K562 (cell line): ENCODE measurements around the gene AMOTL1. TPM values are rescaled to one million over a fixed set of nuclear protein-coding genes. Genes with fewer than 3 reads are reported as not detected.

Experiments
- ATAC-seq: fragments of 200-7000 bp; cut with Tn5 transposase; 3 replicates; pipeline ENCODE4 v1.9.1; 2020; ENCODE audit warnings: moderate library complexity
- BruUV-seq: library from RNA; stranded (reverse); fragments of 400-500 nt; replicated peaks from 2 replicates; lab custom pipeline; 2021; lab: Mats Ljungman, UMichigan
- CTCF ChIA-PET: fragments of 300-600 bp; formaldehyde crosslinking; extraction: SDS; loops from one replicate; lab custom pipeline; 2021; ENCODE audit warnings: low intra/inter-chr PET ratio; lab: Yijun Ruan, JAX
- POLR2A ChIA-PET: fragments of 300-600, 350-650 bp; sonication (Branson Sonifier 250); formaldehyde crosslinking; extraction: SDS; loops from one replicate; lab custom pipeline; 2021; ENCODE audit warnings: antibody characterized with exemption, inconsistent platforms; lab: Yijun Ruan, JAX
- DNase-seq, 4 experiments: peaks; one replicate each; pipeline versions ENCODE4 v3.0.0 to v3.0.0-alpha.2; 2011 to 2018; ENCODE audit warnings: low spot score in 3 of 4, mixed read lengths in 3 of 4; ENCODE audit errors: extremely low read depth in 1 of 4
- FAIRE-seq: peaks from 2 replicates; lab custom pipeline; 2011; peaks lifted over from hg19 to GRCh38; lab: Jason Lieb, UNC
- H2AFZ ChIP-seq: 2 replicates; pipeline ENCODE4 v1.6.0; 2011; ENCODE audit warnings: low read depth, low read length, control low read depth, inconsistent platforms
- H3K27ac ChIP-seq: fragments of 200-600 bp; 3 replicates; pipeline ENCODE4 v1.8.0; 2011; ENCODE audit warnings: low read depth, mild to moderate bottlenecking, control low read depth, inconsistent platforms, low read length, moderate library complexity, mixed read lengths; ENCODE audit errors: extremely low read depth
- H3K27me3 ChIP-seq, 2 experiments: fragments of 300-600 bp in 1 of 2; 2 replicates in 1 of 2; 3 replicates in 1 of 2; pipeline versions ENCODE4 v1.6.0 to v1.8.0; 2011; ENCODE audit warnings: inconsistent platforms in 2 of 2, low read length in 2 of 2, mild to moderate bottlenecking in 1 of 2, mixed read lengths in 1 of 2, moderate library complexity in 1 of 2; ENCODE audit not compliant: control insufficient read depth in 2 of 2, insufficient read depth in 2 of 2
- H3K36me3 ChIP-seq: fragments of 300-600 bp; 3 replicates; pipeline ENCODE4 v1.8.0; 2011; ENCODE audit warnings: mild to moderate bottlenecking, low read length, inconsistent platforms; ENCODE audit not compliant: control insufficient read depth, insufficient read depth
- H3K4me1 ChIP-seq, 2 experiments: fragments of 200-600 bp in 1 of 2; replicated peaks in 1 of 2; 2 replicates in 1 of 2; 3 replicates in 1 of 2; pipeline versions ENCODE4 v1.5.1 to v1.8.0; 2011; ENCODE audit warnings: inconsistent platforms in 2 of 2, low read length in 2 of 2, mild to moderate bottlenecking in 1 of 2, mixed read lengths in 1 of 2, moderate library complexity in 1 of 2; ENCODE audit not compliant: control insufficient read depth in 2 of 2, insufficient read depth in 2 of 2
- H3K4me2 ChIP-seq: 2 replicates; pipeline ENCODE4 v1.6.1; 2011; ENCODE audit warnings: low read length, control low read depth, inconsistent platforms, mixed read lengths; ENCODE audit not compliant: insufficient read depth
- H3K4me3 ChIP-seq: fragments of 200-600 bp; sonication (generic), shearing (Covaris generic); 2 replicates; pipeline ENCODE4 v1.5.1; 2016; ENCODE audit warnings: control low read depth, inconsistent platforms
- H3K79me2 ChIP-seq: fragments of 200-600 bp; 3 replicates; pipeline ENCODE4 v1.8.0; 2011; ENCODE audit warnings: low read length, inconsistent platforms; ENCODE audit not compliant: control insufficient read depth, insufficient read depth
- H3K9ac ChIP-seq, 2 experiments: 2 replicates each; pipeline versions ENCODE4 v1.6.0 to v1.6.1; 2011; ENCODE audit warnings: low read depth in 2 of 2, low read length in 2 of 2, control low read depth in 1 of 2, inconsistent platforms in 1 of 2, mild to moderate bottlenecking in 1 of 2, mixed read lengths in 1 of 2; ENCODE audit not compliant: insufficient read depth in 1 of 2
- H3K9me1 ChIP-seq: one replicate; pipeline ENCODE4 v1.6.0; 2011; ENCODE audit warnings: inconsistent platforms, mild to moderate bottlenecking, low read length, moderate library complexity; ENCODE audit not compliant: control insufficient read depth, insufficient read depth
- H3K9me3 ChIP-seq: replicated peaks from 2 replicates; pipeline ENCODE4 v1.5.1; 2011; ENCODE audit warnings: low read depth, low read length, inconsistent platforms; ENCODE audit not compliant: control insufficient read depth, insufficient read depth
- H4K20me1 ChIP-seq: replicated peaks from 2 replicates; pipeline ENCODE4 v1.6.1; 2011; ENCODE audit warnings: low read length, inconsistent platforms, mixed read lengths; ENCODE audit not compliant: control insufficient read depth, insufficient read depth
- BHLHE40 ChIP-seq: IDR thresholded peaks from 2 replicates; pipeline ENCODE4 v1.6.1; 2011; ENCODE audit warnings: low read length, improper control_type of control experiment
- CHD2 ChIP-seq: IDR thresholded peaks from 2 replicates; pipeline ENCODE4 v1.6.1; 2011; ENCODE audit warnings: low read depth, low read length
- DIDO1 ChIP-seq: fragments of 450-650 bp; IDR thresholded peaks from 2 replicates; pipeline ENCODE4 v1.6.1; 2016; ENCODE audit warnings: low read depth, missing biosample characterization, missing genetic modification characterization
- ESRRA ChIP-seq: fragments of 450-650 bp; IDR thresholded peaks from 2 replicates; pipeline ENCODE4 v1.6.1; 2014; ENCODE audit warnings: low read depth, mild to moderate bottlenecking, moderate library complexity, borderline replicate concordance
- PTBP1 ChIP-seq: fragments of 200-400 bp; formaldehyde crosslinking; IDR thresholded peaks from 2 replicates; pipeline ENCODE4 v1.6.1; 2017; ENCODE audit warnings: low read depth, low read length
- TARDBP ChIP-seq: fragments of 450-650 bp; IDR thresholded peaks from 2 replicates; pipeline ENCODE4 v1.6.1; 2016
- ZFP1 ChIP-seq: fragments of 450-650 bp; formaldehyde crosslinking; IDR thresholded peaks from 2 replicates; pipeline ENCODE4 v1.4.0; 2020; ENCODE audit warnings: mild to moderate bottlenecking, mixed read lengths
- ZNF184 ChIP-seq: sonication (generic); formaldehyde crosslinking; IDR thresholded peaks from 2 replicates; pipeline ENCODE4 v1.5.0; 2020; ENCODE audit warnings: missing genetic modification reagents
- WGBS: fragments of 100-300 bp; shearing (Covaris generic); methylation state at CpG from one replicate; pipeline ENCODE4 v1.1.6; 2016; ENCODE audit warnings: low coverage, mixed read lengths; ENCODE audit not compliant: insufficient coverage; ENCODE audit errors: missing lambda C conversion rate; 5-methylcytosine and 5-hydroxymethylcytosine counted together
- in situ Hi-C: fragments of 300-500 bp; cut with MboI; formaldehyde crosslinking; loops from 4 replicates; pipeline ENCODE4 v1.15.0; 2018; ENCODE audit warnings: inconsistent platforms, mixed read lengths
- intact Hi-C: fragments of 100-400 bp; cut with micrococcal nuclease; formaldehyde crosslinking; loops from 2 replicates; pipeline ENCODE4 v1.14.2; 2022
- polyA plus RNA-seq, 8 experiments: library from polyadenylated mRNA; depleted of rRNA in 4 of 8; stranded (reverse) in 5 of 8; unstranded in 3 of 8; fragments of >200 nt; fragmentation: Nextera tagmentation in 2 of 8; fragmentation: Illumina TruSeq in 1 of 8; extraction: Ambion mirVana in 2 of 8; extraction: Trizol in 1 of 8; gene quantifications; 2 replicates each; pipeline versions ENCODE4 v1.2.1 to v1.2.3, GENCODE V29; 2011 to 2014; ENCODE audit warnings: inconsistent platforms in 1 of 8, missing spikeins in 1 of 8
- total RNA-seq, 7 experiments: library from RNA; depleted of rRNA in 6 of 7; stranded (reverse); fragments of >200 nt in 6 of 7; fragmentation: Illumina TruSeq in 2 of 7; extraction: Trizol in 2 of 7; gene quantifications; 2 replicates each; pipeline versions ENCODE4 v1.2.1 to v1.2.3, GENCODE V29; 2011 to 2021; ENCODE audit warnings: low replicate concordance in 1 of 7
- TF ChIP-seq, protein P1 (sequence below): fragments of 250-450 bp; sonication (Bioruptor Pico); IDR thresholded peaks from 2 replicates; pipeline ENCODE4 v1.5.0; 2020; ENCODE audit warnings: mild to moderate bottlenecking

Gene AMOTL1
- total and polyA plus RNA-seq, 9 of the 15 experiments (the other 6 are each of a cell fraction or from before 2014, with no cell fraction given), result 4.0 to 35.4 (median 14.0) TPM

DNA sequence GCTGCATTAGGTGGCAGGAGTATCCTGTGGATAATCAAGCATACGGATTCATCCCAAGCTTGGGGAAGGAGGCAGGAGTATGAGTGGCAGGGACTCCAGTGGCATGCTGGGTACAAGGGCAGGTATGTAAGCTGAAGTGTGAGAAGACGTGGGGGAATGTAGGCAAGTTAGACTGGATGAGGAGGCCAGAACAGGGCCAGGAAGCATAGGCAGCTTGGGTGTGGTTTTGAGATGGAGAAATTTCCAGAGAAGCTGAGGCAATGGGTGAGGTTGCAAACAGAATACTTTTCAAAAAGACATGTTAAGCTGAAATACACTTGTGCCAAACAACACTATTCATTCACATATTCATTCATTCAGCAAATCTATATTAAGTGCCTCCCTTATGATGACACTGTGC, 43.1 kb upstream of the AMOTL1 start:
- ATAC-seq (no peak), FAIRE-seq (no peak), DNase-seq (no peak)
- no TSS peak for BruUV-seq
- TF ChIP-seq, protein P1, sequence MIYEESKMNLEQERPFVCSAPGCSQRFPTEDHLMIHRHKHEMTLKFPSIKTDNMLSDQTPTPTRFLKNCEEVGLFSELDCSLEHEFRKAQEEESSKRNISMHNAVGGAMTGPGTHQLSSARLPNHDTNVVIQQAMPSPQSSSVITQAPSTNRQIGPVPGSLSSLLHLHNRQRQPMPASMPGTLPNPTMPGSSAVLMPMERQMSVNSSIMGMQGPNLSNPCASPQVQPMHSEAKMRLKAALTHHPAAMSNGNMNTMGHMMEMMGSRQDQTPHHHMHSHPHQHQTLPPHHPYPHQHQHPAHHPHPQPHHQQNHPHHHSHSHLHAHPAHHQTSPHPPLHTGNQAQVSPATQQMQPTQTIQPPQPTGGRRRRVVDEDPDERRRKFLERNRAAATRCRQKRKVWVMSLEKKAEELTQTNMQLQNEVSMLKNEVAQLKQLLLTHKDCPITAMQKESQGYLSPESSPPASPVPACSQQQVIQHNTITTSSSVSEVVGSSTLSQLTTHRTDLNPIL (CRISPR knock-in tag), result no peak
- no peaks in the 10 kb centered on the region for H3K36me3 ChIP-seq
- in situ Hi-C loops, result no loop called here
- H3K9ac ChIP-seq, result no peak overlapping the region
- H3K9me3 ChIP-seq, result no peaks in the 10 kb centered on the region
- no peak overlapping the region for H2AFZ ChIP-seq
- no peak overlapping the region for H3K4me3 ChIP-seq
- H3K9me1 ChIP-seq, result no peaks in the 10 kb centered on the region
- WGBS, result 39% methylated on average over 2 of the region's 2 CpGs
- peaks cover 0 to 2% of the 10 kb centered on the region in 2 experiments; a peak in 2 of 5 replicates for H3K4me1 ChIP-seq
- no peaks in the 10 kb centered on the region for H4K20me1 ChIP-seq
- POLR2A ChIA-PET, result no interaction called here
- CTCF ChIA-PET, result no interaction called here
- no peak overlapping the region for H3K27ac ChIP-seq
- intact Hi-C loops, result no loop called here
- no peak overlapping the region for H3K4me2 ChIP-seq
- H3K79me2 ChIP-seq, result no peaks in the 10 kb centered on the region
- H3K27me3 ChIP-seq, result no peaks in the 10 kb centered on the region

GRCh38 chr11:94727819-94728218, 40.3 kb upstream of the AMOTL1 start:
- Histone ChIP-seq H3K9me3 (no peaks in the 10 kb centered on the region), H3K27ac (no peak overlapping the region), H3K79me2 (no peaks in the 10 kb centered on the region), H3K9me1 (no peaks in the 10 kb centered on the region), H4K20me1 (no peaks in the 10 kb centered on the region), H3K36me3 (no peaks in the 10 kb centered on the region), H3K9ac (no peak overlapping the region), H3K4me3 (no peak overlapping the region), H3K4me1 (peaks cover 4 to 26% of the 10 kb centered on the region in 2 experiments; a peak in 4 of 5 replicates), H2AFZ (no peak overlapping the region), H3K4me2 (no peak overlapping the region), H3K27me3 (no peaks in the 10 kb centered on the region)
- in situ Hi-C loops (no loop called here), intact Hi-C loops (no loop called here)
- no peak for ATAC-seq
- 25% methylated on average over 2 of the region's 2 CpGs for WGBS
- POLR2A ChIA-PET, result no interaction called here
- no peak for DNase-seq
- no TSS peak for BruUV-seq
- CTCF ChIA-PET, result no interaction called here
- TF ChIP-seq TARDBP (no peak), PTBP1 (no peak), DIDO1 (tag) (no peak), BHLHE40 (no peak), ZNF184 (CRISPR knock-in tag) (no peak), ESRRA (no peak), ZFP1 (CRISPR knock-in tag) (no peak), CHD2 (no peak)
- FAIRE-seq, result no peak
